SK-N-SH (cell line): ENCODE data around the gene NLRP9.
"Not testable (repeated sequence)": the region's sequence is repeated elsewhere in the genome, so short reads cannot be mapped to it uniquely, and the experiment has no call there.

Experiments
- CTCF ChIP-seq: fragments of 200-600 bp; sonication (generic); IDR thresholded peaks from 2 replicates; pipeline ENCODE4 v1.6.1; 2017; ENCODE audit warnings: antibody characterized with exemption, mild to moderate bottlenecking, moderate library complexity
- EZH2phosphoT487 ChIP-seq: fragments of 200-600 bp; sonication (generic); IDR thresholded peaks from 2 replicates; pipeline ENCODE4 v1.6.1; 2017; ENCODE audit warnings: low read depth, mixed run types, mild to moderate bottlenecking, antibody characterized with exemption, moderate library complexity, borderline replicate concordance
- NFIC ChIP-seq: IDR thresholded peaks from 2 replicates; pipeline ENCODE4 v1.4.0; 2012; ENCODE audit warnings: borderline replicate concordance
- POLR2AphosphoS5 ChIP-seq: IDR thresholded peaks from 2 replicates; pipeline ENCODE4 v1.6.1; 2012; ENCODE audit warnings: low read depth, low read length
- REST ChIP-seq: IDR thresholded peaks from 2 replicates; pipeline ENCODE4 v1.6.1; 2012; ENCODE audit warnings: mild to moderate bottlenecking, low read depth, low read length, moderate library complexity
- SMC3 ChIP-seq: IDR thresholded peaks from 2 replicates; pipeline ENCODE4 v1.6.1; 2012; ENCODE audit warnings: low read depth, low read length, improper control_type of control experiment
- TAF1 ChIP-seq: IDR thresholded peaks from 2 replicates; pipeline ENCODE4 v1.6.1; 2012; ENCODE audit warnings: low read depth, mild to moderate bottlenecking, low read length, moderate library complexity, borderline replicate concordance
- ZBTB33 ChIP-seq: IDR thresholded peaks from 2 replicates; pipeline ENCODE4 v1.4.0; 2012; ENCODE audit warnings: low read depth, borderline replicate concordance

GRCh38 chr19:55758797-55759196 is 20.6 kb upstream of the NLRP9 start, which contains the start of gene RFPL4A:
- TF ChIP-seq POLR2AphosphoS5, TAF1, SMC3, CTCF, NFIC, REST, EZH2phosphoT487, ZBTB33: not testable (repeated sequence)
